ENCODE data around the gene ZNF865.

DNA sequence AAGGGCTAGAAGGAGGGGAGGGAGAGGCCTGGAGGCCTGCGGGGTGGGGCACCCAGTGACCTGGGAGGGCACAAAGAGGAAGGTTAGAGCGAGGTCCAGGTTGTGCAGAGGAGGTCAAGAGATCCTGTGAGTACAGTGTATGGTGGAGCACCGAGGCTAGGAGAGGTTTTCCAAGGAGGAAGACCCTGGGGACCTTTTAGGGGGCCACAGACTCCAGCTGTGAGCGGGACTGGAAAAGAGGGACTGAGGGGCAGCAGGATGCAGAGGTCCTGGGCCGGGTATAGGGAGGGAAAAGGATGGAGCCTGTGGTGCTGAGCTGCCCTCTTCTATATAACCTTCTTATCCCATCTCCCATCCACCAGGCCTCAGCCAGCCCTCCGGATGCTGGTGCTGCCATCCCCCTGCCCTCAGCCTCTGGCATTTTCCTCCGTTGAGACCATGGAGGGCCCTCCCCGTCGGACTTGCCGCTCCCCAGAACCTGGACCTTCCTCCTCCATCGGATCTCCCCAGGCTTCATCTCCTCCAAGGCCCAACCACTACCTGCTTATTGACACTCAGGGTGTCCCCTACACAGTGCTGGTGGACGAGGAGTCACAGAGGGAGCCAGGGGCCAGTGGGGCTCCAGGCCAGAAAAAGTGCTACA lies 38.9 kb downstream of the ZNF865 start:
- TF ChIP-seq, protein P1, sequence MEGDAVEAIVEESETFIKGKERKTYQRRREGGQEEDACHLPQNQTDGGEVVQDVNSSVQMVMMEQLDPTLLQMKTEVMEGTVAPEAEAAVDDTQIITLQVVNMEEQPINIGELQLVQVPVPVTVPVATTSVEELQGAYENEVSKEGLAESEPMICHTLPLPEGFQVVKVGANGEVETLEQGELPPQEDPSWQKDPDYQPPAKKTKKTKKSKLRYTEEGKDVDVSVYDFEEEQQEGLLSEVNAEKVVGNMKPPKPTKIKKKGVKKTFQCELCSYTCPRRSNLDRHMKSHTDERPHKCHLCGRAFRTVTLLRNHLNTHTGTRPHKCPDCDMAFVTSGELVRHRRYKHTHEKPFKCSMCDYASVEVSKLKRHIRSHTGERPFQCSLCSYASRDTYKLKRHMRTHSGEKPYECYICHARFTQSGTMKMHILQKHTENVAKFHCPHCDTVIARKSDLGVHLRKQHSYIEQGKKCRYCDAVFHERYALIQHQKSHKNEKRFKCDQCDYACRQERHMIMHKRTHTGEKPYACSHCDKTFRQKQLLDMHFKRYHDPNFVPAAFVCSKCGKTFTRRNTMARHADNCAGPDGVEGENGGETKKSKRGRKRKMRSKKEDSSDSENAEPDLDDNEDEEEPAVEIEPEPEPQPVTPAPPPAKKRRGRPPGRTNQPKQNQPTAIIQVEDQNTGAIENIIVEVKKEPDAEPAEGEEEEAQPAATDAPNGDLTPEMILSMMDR (IDR thresholded peaks at IDR 0.05) = no peak
- TF ChIP-seq POLR2AphosphoS5 (IDR thresholded peaks at IDR 0.05) = no peak
- no peak for TF ChIP-seq POLR2A (IDR thresholded peaks at IDR 0.05)
- TF ChIP-seq EP300 (IDR thresholded peaks at IDR 0.05) = no peak
